Osteocyte (in vitro differentiated cells): ENCODE data around the gene GGCT. TPM values are rescaled to one million over a fixed set of nuclear protein-coding genes. Genes with fewer than 3 reads are reported as not detected.
A peak's percentile ranks its signal among the peaks of the same experiment; 100 is the strongest.

ENCODE experiments used
- DNase-seq: peaks from one replicate; pipeline ENCODE4 v3.0.0; 2021; ENCODE audit warnings: mixed read lengths; ENCODE audit not compliant: unreplicated experiment; ENCODE audit errors: extremely low spot score
- H3K27ac Mint-ChIP-seq: one replicate; pipeline ENCODE4 v1.8.0; 2021; ENCODE audit warnings: mild to moderate bottlenecking, mixed read lengths; ENCODE audit not compliant: unreplicated experiment
- H3K27me3 Mint-ChIP-seq: one replicate; pipeline ENCODE4 v1.8.0; 2021; ENCODE audit warnings: mixed read lengths; ENCODE audit not compliant: unreplicated experiment
- H3K36me3 Mint-ChIP-seq: one replicate; pipeline ENCODE4 v1.8.0; 2021; ENCODE audit warnings: mixed read lengths; ENCODE audit not compliant: unreplicated experiment
- H3K4me1 Mint-ChIP-seq: one replicate; pipeline ENCODE4 v1.8.0; 2021; ENCODE audit warnings: mixed read lengths; ENCODE audit not compliant: unreplicated experiment
- H3K4me3 Mint-ChIP-seq: one replicate; pipeline ENCODE4 v1.8.0; 2021; ENCODE audit warnings: mild to moderate bottlenecking, moderate library complexity, mixed read lengths; ENCODE audit not compliant: unreplicated experiment
- H3K9me3 Mint-ChIP-seq: one replicate; pipeline ENCODE4 v1.8.0; 2021; ENCODE audit warnings: mixed read lengths; ENCODE audit not compliant: unreplicated experiment
- CTCF ChIP-seq: fragments of 200-600 bp; sonication (generic); IDR thresholded peaks from 2 replicates; pipeline ENCODE4 v1.5.0; 2021; ENCODE audit warnings: antibody characterized with exemption, mild to moderate bottlenecking, moderate library complexity
- total RNA-seq: library from RNA; stranded (reverse); gene quantifications from 2 replicates; pipeline ENCODE4 v1.2.1, GENCODE V29; 2021

The GGCT gene
- total RNA-seq, 1 donor from 2014 or later = 24.2 TPM

- no peak for DNase-seq
- Mint-ChIP-seq H3K4me3 (no peak overlapping the region), H3K4me1 (peaks cover 71% of the 10 kb centered on the region), H3K36me3 (peaks cover 6% of the 10 kb centered on the region), H3K27me3 (no peaks in the 10 kb centered on the region), H3K27ac (peak overlapping the region; percentile 91), H3K9me3 (no peaks in the 10 kb centered on the region)
- no peak for TF ChIP-seq CTCF
Observed at GRCh38 chr7:30468041-30468440, 36.6 kb downstream of the GGCT start.

- no peak for DNase-seq
- peaks cover 64% of the 10 kb centered on the region for H3K4me1 Mint-ChIP-seq
- no peak for TF ChIP-seq CTCF
- peaks cover 6% of the 10 kb centered on the region for H3K36me3 Mint-ChIP-seq
- no peaks in the 10 kb centered on the region for H3K27me3 Mint-ChIP-seq
- no peak overlapping the region for H3K27ac Mint-ChIP-seq
- H3K9me3 Mint-ChIP-seq = no peaks in the 10 kb centered on the region
- H3K4me3 Mint-ChIP-seq = no peak overlapping the region
Observed at GRCh38 chr7:30467271-30467670, 37.4 kb downstream of the GGCT start.

GRCh38 chr7:30466266-30466665 lies 38.4 kb downstream of the GGCT start:
- no peaks in the 10 kb centered on the region for H3K9me3 Mint-ChIP-seq
- peaks cover 54% of the 10 kb centered on the region for H3K4me1 Mint-ChIP-seq

GRCh38 chr7:30465811-30466180 lies 38.8 kb downstream of the GGCT start:
- no peak for TF ChIP-seq CTCF
- H3K4me3 Mint-ChIP-seq = no peak overlapping the region
- peaks cover 50% of the 10 kb centered on the region for H3K4me1 Mint-ChIP-seq
- H3K27ac Mint-ChIP-seq = peak overlapping the region; percentile 10
- peaks cover 6% of the 10 kb centered on the region for H3K36me3 Mint-ChIP-seq
- H3K9me3 Mint-ChIP-seq = no peaks in the 10 kb centered on the region
- H3K27me3 Mint-ChIP-seq = no peaks in the 10 kb centered on the region
- no peak for DNase-seq

More at GRCh38 chr7:30466266-30466665, 38.4 kb downstream of the GGCT start:
- H3K4me3 Mint-ChIP-seq = no peak overlapping the region
- H3K36me3 Mint-ChIP-seq = peaks cover 6% of the 10 kb centered on the region
- H3K27ac Mint-ChIP-seq = no peak overlapping the region
- TF ChIP-seq CTCF = no peak
- DNase-seq = no peak
- H3K27me3 Mint-ChIP-seq = no peaks in the 10 kb centered on the region

- H3K4me1 Mint-ChIP-seq = peaks cover 50% of the 10 kb centered on the region
- H3K36me3 Mint-ChIP-seq = peaks cover 6% of the 10 kb centered on the region
- peak overlapping the region; percentile 10 for H3K27ac Mint-ChIP-seq
- no peaks in the 10 kb centered on the region for H3K27me3 Mint-ChIP-seq
- H3K4me3 Mint-ChIP-seq = no peak overlapping the region
- no peak for DNase-seq
- no peaks in the 10 kb centered on the region for H3K9me3 Mint-ChIP-seq
- no peak for TF ChIP-seq CTCF
Observed at GRCh38 chr7:30465046-30465810, 39.4 kb downstream of the GGCT start.
